ES-I3 (cell line): Measurements from ENCODE around the gene SLC1A2.

ENCODE experiments used
- H3K36me3 ChIP-seq: 2 replicates; pipeline ENCODE4 v1.6.1; 2013; ENCODE audit warnings: mild to moderate bottlenecking, low read length, control low read depth, moderate library complexity; ENCODE audit not compliant: insufficient read depth
- H3K4me1 ChIP-seq: 2 replicates; pipeline ENCODE4 v1.6.1; 2013; ENCODE audit warnings: mild to moderate bottlenecking, control low read depth, low read length; ENCODE audit not compliant: insufficient read depth
- H3K9ac ChIP-seq: 2 replicates; pipeline ENCODE4 v1.6.1; 2013; ENCODE audit warnings: low read depth, mild to moderate bottlenecking, low read length, moderate library complexity
- H3K9me3 ChIP-seq: 2 replicates; pipeline ENCODE4 v1.6.1; 2013; ENCODE audit warnings: mild to moderate bottlenecking, low read length, moderate library complexity; ENCODE audit not compliant: control insufficient read depth, insufficient read depth

SLC1A2 gene

GRCh38 chr11:35274909-35275785, 144.2 kb downstream of the SLC1A2 start:
- Histone ChIP-seq H3K36me3 (no peaks in the 10 kb centered on the region), H3K9ac (no peak overlapping the region), H3K4me1 (peaks cover 10% of the 10 kb centered on the region; the same call in 1 of the 2 replicates), H3K9me3 (no peaks in the 10 kb centered on the region)

- H3K9me3 ChIP-seq, result no peaks in the 10 kb centered on the region
Observed at GRCh38 chr11:35272391-35272902, 146.9 kb downstream of the SLC1A2 start.

GRCh38 chr11:35271031-35271430, 148.3 kb downstream of the SLC1A2 start:
- Histone ChIP-seq H3K9me3 (no peaks in the 10 kb centered on the region), H3K4me1 (peaks cover 10% of the 10 kb centered on the region; the same call in 1 of the 2 replicates), H3K9ac (no peak overlapping the region), H3K36me3 (no peaks in the 10 kb centered on the region)

More at GRCh38 chr11:35272391-35272902, 146.9 kb downstream of the SLC1A2 start:
- Histone ChIP-seq H3K4me1 (peaks cover 10% of the 10 kb centered on the region; the same call in 1 of the 2 replicates), H3K9ac (no peak overlapping the region), H3K36me3 (no peaks in the 10 kb centered on the region)

GRCh38 chr11:35270342-35270741, 149.0 kb downstream of the SLC1A2 start:
- Histone ChIP-seq H3K4me1 (peaks cover 5% of the 10 kb centered on the region; the same call in 1 of the 2 replicates), H3K9me3 (no peaks in the 10 kb centered on the region), H3K36me3 (no peaks in the 10 kb centered on the region), H3K9ac (no peak overlapping the region)

- Histone ChIP-seq H3K4me1 (no peaks in the 10 kb centered on the region), H3K9me3 (no peaks in the 10 kb centered on the region), H3K36me3 (no peaks in the 10 kb centered on the region), H3K9ac (no peak overlapping the region)
Observed at GRCh38 chr11:35267504-35267903, 151.9 kb downstream of the SLC1A2 start.

GRCh38 chr11:35265755-35266454, 153.5 kb downstream of the SLC1A2 start:
- Histone ChIP-seq H3K9ac (no peak overlapping the region), H3K4me1 (no peaks in the 10 kb centered on the region), H3K9me3 (no peaks in the 10 kb centered on the region), H3K36me3 (no peaks in the 10 kb centered on the region)

GRCh38 chr11:35262735-35263134, 156.6 kb downstream of the SLC1A2 start:
- Histone ChIP-seq H3K4me1 (no peaks in the 10 kb centered on the region), H3K36me3 (no peaks in the 10 kb centered on the region), H3K9ac (no peak overlapping the region), H3K9me3 (no peaks in the 10 kb centered on the region)

- Histone ChIP-seq H3K36me3 (no peaks in the 10 kb centered on the region), H3K4me1 (no peaks in the 10 kb centered on the region), H3K9me3 (no peaks in the 10 kb centered on the region), H3K9ac (no peak overlapping the region)
Observed at GRCh38 chr11:35262056-35262455, 157.3 kb downstream of the SLC1A2 start.

GRCh38 chr11:35261197-35261596, 158.2 kb downstream of the SLC1A2 start:
- no peak overlapping the region for H3K9ac ChIP-seq
- H3K36me3 ChIP-seq, result no peaks in the 10 kb centered on the region
- no peaks in the 10 kb centered on the region for H3K4me1 ChIP-seq
- H3K9me3 ChIP-seq, result no peaks in the 10 kb centered on the region

- H3K36me3 ChIP-seq, result no peaks in the 10 kb centered on the region
- H3K9ac ChIP-seq, result no peak overlapping the region
- H3K9me3 ChIP-seq, result no peaks in the 10 kb centered on the region
- no peaks in the 10 kb centered on the region for H3K4me1 ChIP-seq
Observed at GRCh38 chr11:35260342-35260985, 158.9 kb downstream of the SLC1A2 start.

- Histone ChIP-seq H3K9me3 (no peaks in the 10 kb centered on the region), H3K4me1 (no peaks in the 10 kb centered on the region), H3K9ac (no peak overlapping the region), H3K36me3 (no peaks in the 10 kb centered on the region)
Observed at GRCh38 chr11:35259529-35259928, 159.8 kb downstream of the SLC1A2 start.

GRCh38 chr11:35257281-35257680, 162.1 kb downstream of the SLC1A2 start:
- H3K9ac ChIP-seq, result no peak overlapping the region
- no peaks in the 10 kb centered on the region for H3K4me1 ChIP-seq
- H3K9me3 ChIP-seq, result no peaks in the 10 kb centered on the region
- H3K36me3 ChIP-seq, result no peaks in the 10 kb centered on the region

- Histone ChIP-seq H3K4me1 (no peaks in the 10 kb centered on the region), H3K9ac (no peak overlapping the region), H3K36me3 (no peaks in the 10 kb centered on the region), H3K9me3 (no peaks in the 10 kb centered on the region)
Observed at GRCh38 chr11:35256296-35256695, 163.1 kb downstream of the SLC1A2 start.

GRCh38 chr11:35255514-35255913, 163.8 kb downstream of the SLC1A2 start:
- Histone ChIP-seq H3K9ac (no peak overlapping the region), H3K36me3 (no peaks in the 10 kb centered on the region), H3K9me3 (no peaks in the 10 kb centered on the region), H3K4me1 (no peaks in the 10 kb centered on the region)
